C1 segment of cervical spinal cord (tissue), 14 donors: ENCODE data around the gene ANKRD33B.

Source experiments
- DNase-seq, 14 donors: peaks; one replicate each; lab custom pipeline; 2025; lab: John Stamatoyannopoulos, UW

The ANKRD33B gene

DNA sequence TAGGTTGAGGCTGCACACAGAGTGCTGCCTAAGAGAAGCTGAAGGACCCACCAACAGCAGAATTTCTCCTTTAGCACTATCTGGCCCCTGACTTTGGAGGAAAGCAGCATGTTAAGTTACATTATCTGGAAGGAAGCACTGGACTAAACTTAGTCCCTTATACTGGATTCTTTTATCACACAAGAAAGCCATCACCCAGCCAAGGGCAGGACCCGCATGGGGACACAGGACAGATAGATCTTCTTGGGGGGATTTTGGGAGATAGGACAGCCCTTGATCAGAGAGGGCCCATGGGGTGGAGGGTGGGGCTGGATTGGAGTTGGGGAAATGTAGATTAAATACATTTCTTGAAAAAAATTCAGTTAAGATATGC is 14.4 kb downstream of the ANKRD33B start:
- DNase-seq = no peak

DNA sequence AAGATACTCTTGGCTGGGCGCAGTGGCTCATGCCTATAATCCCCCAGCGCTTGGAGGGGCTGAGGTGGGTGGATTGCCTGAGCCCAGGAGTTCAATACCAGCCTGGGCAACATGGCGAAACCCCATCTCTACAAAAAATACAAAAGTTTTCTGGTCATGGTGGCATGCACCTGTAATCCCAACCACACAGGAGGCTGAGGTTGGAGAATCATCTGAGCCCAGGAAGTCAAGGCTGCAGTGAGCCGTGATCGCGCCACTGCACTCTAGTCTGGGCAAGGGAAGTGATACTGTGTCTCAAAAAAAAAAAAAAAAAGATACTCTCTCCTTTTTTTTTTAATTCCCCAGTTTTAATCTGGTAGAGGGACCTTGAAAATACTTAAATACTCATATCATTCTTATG is 15.0 kb downstream of the ANKRD33B start:
- no peak for DNase-seq

DNA sequence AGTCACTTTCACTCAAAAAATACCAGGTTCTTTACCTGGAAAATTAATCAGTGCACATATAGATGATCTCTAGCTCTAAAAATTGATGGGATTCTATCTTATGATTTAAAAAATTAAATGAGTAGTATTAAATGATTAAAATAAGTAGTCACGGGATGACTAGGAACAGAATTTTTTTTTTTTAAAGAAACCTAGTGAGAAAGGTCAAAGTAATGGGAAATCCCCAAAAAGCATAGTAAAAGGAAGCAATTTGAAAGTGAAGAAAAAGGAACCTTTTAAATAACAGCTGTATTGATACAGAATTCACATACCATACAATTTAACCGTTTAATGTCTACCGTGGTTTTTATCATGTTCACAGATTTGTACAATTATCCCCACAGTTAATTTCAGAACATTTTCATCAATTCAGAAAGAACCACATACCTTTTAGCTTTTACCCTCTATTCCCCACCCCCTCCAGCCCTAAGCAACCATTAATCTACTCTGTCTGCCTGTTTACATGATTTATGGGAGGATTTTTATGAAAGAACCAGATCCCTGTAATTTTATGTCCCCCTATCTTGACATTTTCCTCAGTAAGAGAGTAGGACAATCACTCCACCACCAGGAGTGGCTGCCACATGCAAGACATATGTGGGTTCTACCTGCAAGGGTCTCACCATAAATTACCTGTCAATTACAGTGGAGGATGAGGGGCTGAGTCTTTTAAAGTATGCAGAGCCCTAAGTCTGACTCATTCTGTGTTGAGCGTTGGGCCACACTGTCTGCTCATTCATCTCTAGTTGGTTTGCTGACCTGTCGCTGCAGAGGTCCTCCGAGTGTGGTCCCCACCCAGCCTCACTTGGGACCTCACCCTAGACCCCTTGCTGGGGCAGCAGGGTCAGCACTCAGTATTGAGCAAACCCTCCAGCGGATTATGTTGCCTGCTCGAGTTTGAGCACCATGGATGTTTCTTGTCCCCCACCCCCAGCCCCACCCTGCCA is 16.0 kb downstream of the ANKRD33B start:
- DNase-seq = no peak

- DNase-seq = no peak
These were observed 16.9 kb downstream of the ANKRD33B start for GRCh38 chr5:10580531-10581423.

GRCh38 chr5:10581424-10581748 is 17.5 kb downstream of the ANKRD33B start:
- no peak for DNase-seq

DNA sequence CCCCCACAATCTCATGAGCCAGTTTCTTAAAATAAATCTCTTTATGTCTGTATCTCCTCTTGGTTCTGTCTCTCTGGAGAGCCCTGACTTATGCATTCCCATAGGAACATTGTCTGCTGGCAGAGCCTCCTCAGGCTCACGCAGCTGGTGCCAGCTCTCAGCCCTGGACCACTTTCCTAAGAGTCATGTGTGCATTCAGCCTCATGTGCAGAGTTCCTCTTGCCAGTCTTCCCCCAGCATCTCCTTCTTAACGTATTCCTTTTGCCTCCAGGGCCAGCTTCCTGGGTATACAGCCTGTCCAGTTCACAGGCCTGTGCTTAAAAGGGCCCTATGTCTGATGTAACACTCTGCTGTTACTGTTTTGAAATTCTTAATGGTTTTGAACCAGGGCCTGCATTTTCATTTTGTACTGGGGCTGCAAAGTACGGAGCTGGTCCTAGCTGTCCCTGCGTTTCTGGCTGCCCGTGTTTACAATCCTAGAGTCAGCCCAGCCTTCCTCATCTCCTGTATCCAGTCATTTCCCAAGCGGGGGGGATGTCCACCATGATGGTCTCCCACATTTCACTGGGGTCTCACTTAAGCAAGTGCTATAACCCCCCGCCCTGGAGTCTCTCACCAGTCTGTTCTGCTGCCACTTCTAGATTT is 18.1 kb downstream of the ANKRD33B start:
- no peak for DNase-seq

GRCh38 chr5:10582512-10582897 is 18.6 kb downstream of the ANKRD33B start:
- DNase-seq = no peak

DNA sequence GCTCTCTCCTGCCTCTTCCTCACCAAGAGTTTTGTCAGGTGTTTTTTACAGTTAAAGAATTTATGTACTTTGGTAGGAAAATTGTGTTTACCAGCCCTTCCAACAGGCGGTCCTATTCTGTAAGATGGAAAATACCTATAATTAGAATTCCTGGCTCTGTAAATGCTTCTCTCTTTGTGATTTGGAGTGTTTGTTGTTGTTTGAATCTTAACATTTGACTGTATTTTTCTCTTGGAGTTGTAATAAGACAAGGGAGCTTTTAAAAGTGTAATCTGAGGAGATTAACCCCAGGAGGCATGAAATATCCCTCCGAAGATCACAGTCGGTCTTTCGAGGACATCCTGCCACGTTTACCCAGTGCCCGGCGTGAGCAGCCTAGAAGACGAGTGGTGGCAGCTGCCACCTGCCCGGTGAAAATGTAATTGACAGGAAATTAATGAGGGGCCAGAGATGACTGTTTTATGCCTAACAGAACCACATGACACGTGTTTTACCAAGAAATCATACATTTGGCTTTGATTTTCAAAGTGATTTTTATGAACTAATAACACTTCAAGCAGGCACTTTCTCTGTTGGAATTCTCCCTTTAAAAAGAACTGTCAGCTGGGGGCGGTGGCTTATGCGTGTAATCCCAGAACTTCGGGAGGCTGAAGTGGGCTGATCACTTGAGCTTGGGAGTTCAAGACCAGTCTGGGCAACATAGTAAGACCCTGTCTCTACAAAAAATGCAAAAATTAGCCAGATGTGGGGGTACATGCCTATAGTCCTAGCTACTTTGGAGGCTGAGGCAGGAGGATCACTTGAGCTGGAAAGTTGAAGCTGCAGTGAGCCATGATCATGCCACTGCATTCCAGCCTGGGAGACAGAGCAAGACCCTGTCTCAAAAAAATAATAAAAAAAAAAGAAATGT is 20.0 kb downstream of the ANKRD33B start:
- no peak for DNase-seq

GRCh38 chr5:10584714-10585517 is 21.0 kb downstream of the ANKRD33B start:
- DNase-seq = no peak

- no peak for DNase-seq
These were observed 21.6 kb downstream of the ANKRD33B start for GRCh38 chr5:10585518-10585915.

- no peak for DNase-seq
These were observed 22.1 kb downstream of the ANKRD33B start for GRCh38 chr5:10586008-10586407.

- DNase-seq = no peak
These were observed 22.7 kb downstream of the ANKRD33B start for GRCh38 chr5:10586555-10586954.

DNA sequence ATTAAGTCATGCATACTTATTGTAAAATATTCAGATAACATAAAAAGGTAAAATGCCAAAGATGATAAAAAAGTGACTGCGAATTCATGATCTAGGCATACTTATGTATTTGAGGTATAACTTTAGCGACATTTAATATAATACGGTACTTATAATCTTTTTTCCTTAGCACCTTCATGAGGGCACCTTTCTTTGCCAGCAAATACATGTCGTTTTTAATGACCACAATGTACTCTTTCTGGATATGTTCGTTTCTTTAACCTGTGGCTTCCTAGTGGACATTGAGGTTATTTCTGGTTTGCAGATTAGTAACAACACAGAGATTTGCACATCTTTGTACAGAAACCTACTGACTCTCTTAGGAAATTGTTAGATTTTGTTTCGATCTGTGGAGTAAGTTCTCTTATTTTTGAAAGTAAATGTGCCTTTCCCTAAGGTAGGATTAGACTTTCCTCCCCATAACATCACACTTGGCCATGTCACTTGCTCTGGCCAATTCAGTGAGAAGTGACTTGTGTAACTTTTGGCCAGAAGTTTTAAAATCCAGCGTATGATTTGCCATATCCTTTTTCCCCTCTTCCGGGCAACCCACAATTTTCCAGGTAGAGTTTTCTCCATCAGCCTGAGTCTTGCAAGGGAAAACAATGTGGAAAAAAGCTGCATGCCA is 24.4 kb downstream of the ANKRD33B start:
- no peak for DNase-seq

DNA sequence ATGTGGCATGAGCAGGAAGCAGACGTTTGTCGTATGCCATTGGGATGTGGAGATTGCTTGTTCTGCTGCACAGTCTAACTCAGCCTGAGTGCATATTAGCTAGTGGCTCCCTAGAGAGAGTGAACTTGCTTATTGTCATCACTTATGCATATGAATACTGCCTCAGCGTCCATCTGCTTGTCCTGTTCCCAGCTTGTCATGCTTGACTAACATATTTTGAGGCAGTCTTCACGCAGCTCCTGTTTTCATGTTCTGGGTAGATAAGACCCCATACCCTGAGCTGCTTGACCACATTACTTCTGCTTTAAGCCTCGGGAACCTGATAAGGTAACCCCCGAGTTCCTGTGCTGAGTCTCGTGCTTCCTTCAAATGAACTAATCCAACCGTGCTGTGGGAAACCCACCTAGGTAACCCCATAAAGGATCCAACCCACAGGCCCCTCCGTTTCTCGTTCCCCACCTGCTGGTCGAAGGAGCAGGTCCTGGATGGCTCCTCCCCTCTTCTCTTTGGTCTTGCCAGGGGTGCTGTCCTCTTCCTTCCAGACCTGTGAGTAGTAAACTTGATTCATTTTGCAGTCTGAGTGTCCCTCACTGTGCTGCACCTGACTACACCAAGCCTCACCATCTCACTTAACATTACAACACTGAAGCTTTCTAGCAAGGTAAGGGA is 25.0 kb downstream of the ANKRD33B start:
- no peak for DNase-seq

DNA sequence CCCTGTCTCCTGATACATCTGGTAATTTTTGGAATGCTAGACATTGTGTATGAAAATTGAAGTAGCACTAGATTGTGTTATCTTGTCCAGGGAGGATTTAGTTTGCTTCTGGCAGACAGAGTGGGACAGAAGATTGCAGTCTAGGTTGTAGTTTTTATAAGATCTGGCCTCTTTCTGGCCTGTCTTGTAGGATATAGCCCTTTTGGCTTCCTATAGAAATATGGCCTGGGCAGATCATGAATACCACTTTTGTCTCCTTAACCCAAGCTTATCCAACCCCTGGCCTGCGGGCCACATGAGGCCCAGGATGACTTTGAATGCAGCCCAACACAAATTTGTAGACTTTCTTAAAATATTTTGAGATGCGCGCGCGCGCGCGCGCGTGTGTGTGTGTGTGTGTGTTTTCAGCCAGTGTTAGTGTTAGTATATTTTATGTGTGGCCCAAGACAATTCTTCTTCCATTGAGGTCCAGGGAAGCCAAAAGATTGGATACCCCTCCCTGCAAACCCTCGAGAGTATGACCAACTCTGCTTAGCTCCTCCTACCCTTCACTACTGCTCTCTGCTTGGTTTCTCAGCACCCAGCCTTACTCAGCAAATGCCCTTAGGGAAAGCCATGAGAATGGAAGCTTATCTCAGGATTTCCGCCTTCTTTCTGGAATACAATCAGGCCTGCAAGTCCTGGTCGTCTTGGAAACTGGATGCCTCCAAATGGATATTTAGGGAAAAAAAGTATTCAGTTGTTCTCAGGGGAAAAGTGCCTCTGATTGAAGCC is 26.5 kb downstream of the ANKRD33B start:
- DNase-seq = no peak

- DNase-seq = no peak
These were observed 27.3 kb downstream of the ANKRD33B start for GRCh38 chr5:10591159-10591558.

DNA sequence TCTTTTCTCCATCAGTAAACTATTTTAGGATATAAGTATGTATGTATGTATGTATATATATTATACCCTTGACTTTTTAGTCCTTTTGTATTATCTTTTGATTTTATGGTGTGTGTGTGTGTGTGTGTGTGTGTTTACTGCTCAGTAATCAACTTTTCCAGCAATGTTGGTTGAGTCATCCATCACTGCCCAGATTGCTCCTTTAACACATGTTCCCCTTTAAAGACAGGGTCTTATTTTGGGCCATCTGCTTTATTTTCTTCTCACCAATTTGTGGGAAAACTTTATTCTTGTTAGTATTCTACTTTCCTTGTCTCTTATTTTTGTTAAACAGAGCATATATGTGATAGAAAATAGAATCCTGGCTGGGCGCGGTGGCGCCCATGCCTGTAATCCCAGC is 28.1 kb downstream of the ANKRD33B start:
- no peak for DNase-seq

GRCh38 chr5:10592601-10593000 is 28.7 kb downstream of the ANKRD33B start:
- DNase-seq = no peak
